Caco-2 (cell line): ENCODE data around the gene RASSF3. TPM values are rescaled to one million over a fixed set of nuclear protein-coding genes. Genes with fewer than 3 reads are reported as not detected.
A peak's percentile ranks its signal among the peaks of the same experiment; 100 is the strongest.

Experiments used
- BruUV-seq: library from RNA; stranded (reverse); fragments of 400-500 nt; replicated peaks from 2 replicates; lab custom pipeline; 2021; lab: Mats Ljungman, UMichigan
- CTCF ChIA-PET: fragments of 300-600 bp; sonication (Branson Sonifier 250); formaldehyde crosslinking; loops from one replicate; lab custom pipeline; 2022; ENCODE audit warnings: antibody characterized with exemption; lab: Charles Lee
- POLR2A ChIA-PET: fragments of 300-600 bp; sonication (Branson Sonifier 250); formaldehyde crosslinking; loops from one replicate; lab custom pipeline; 2022; ENCODE audit warnings: antibody characterized with exemption; lab: Charles Lee
- DNase-seq, 2 experiments: peaks; one replicate each; pipeline versions ENCODE4 v3.0.0 to v3.0.0-alpha.2; 2020 to 2022
- H3K27me3 ChIP-seq: replicated peaks from 2 replicates; pipeline ENCODE4 v1.6.0; 2011; ENCODE audit warnings: low read length; ENCODE audit not compliant: control insufficient read depth, insufficient read depth
- H3K36me3 ChIP-seq: 2 replicates; pipeline ENCODE4 v1.5.1; 2011; ENCODE audit warnings: low read length; ENCODE audit not compliant: control insufficient read depth, insufficient read depth
- H3K4me1 ChIP-seq: fragments of 250-450 bp; sonication (Bioruptor Pico); 2 replicates; pipeline ENCODE4 v1.5.1; 2020; ENCODE audit warnings: mild to moderate bottlenecking
- H3K4me3 ChIP-seq: 2 replicates; pipeline ENCODE4 v1.5.1; 2011; ENCODE audit warnings: low read depth, mild to moderate bottlenecking, control low read depth, low read length
- H3K9me3 ChIP-seq: fragments of 250-450 bp; sonication (Bioruptor Pico); 2 replicates; pipeline ENCODE4 v1.5.1; 2020; ENCODE audit warnings: mild to moderate bottlenecking, moderate library complexity
- H3K27ac Mint-ChIP-seq: one replicate; pipeline ENCODE4 v1.8.0; 2022; ENCODE audit warnings: mixed read lengths; ENCODE audit not compliant: unreplicated experiment
- H3K27me3 Mint-ChIP-seq: one replicate; pipeline ENCODE4 v1.8.0; 2022; ENCODE audit warnings: mixed read lengths; ENCODE audit not compliant: insufficient read depth, unreplicated experiment
- H3K36me3 Mint-ChIP-seq: one replicate; pipeline ENCODE4 v1.8.0; 2022; ENCODE audit warnings: mild to moderate bottlenecking, mixed read lengths; ENCODE audit not compliant: insufficient read depth, unreplicated experiment
- H3K4me1 Mint-ChIP-seq: one replicate; pipeline ENCODE4 v1.8.0; 2022; ENCODE audit warnings: low read depth, mixed read lengths; ENCODE audit not compliant: unreplicated experiment
- H3K4me3 Mint-ChIP-seq: one replicate; pipeline ENCODE4 v1.8.0; 2022; ENCODE audit warnings: mild to moderate bottlenecking, moderate library complexity, mixed read lengths; ENCODE audit not compliant: unreplicated experiment
- H3K9me3 Mint-ChIP-seq: one replicate; pipeline ENCODE4 v1.8.0; 2022; ENCODE audit warnings: mixed read lengths; ENCODE audit not compliant: unreplicated experiment
- CTCF ChIP-seq, 2 experiments: fragments of 200-600 bp in 1 of 2; IDR thresholded peaks; 1 replicate in 1 of 2; 2 replicates in 1 of 2; pipeline versions ENCODE4 v1.5.1 to v1.8.0; 2011 to 2022; ENCODE audit warnings: antibody characterized with exemption in 1 of 2, control low read depth in 1 of 2, inconsistent platforms in 1 of 2, low read depth in 1 of 2, low read length in 1 of 2, mild to moderate bottlenecking in 1 of 2, moderate library complexity in 1 of 2; ENCODE audit not compliant: insufficient read depth in 1 of 2, severe bottlenecking in 1 of 2, unreplicated experiment in 1 of 2
- intact Hi-C: fragments of 100-400 bp; cut with micrococcal nuclease; formaldehyde crosslinking; loops from one replicate; pipeline ENCODE4 v1.10.0; 2022; ENCODE audit not compliant: unreplicated experiment
- total RNA-seq: library from RNA; stranded (reverse); gene quantifications from 2 replicates; pipeline ENCODE4 v1.2.3, GENCODE V29; 2022

RASSF3 gene
- total RNA-seq, 1 experiment from 2014 or later = 25.7 TPM

- no peaks in the 10 kb centered on the region for H3K27me3 Mint-ChIP-seq
- H3K4me1 Mint-ChIP-seq = peaks cover 14% of the 10 kb centered on the region
- H3K4me3 Mint-ChIP-seq = no peak overlapping the region
- TF ChIP-seq CTCF (IDR thresholded peaks at IDR 0.05; ENCODE audit: insufficient read depth in 1 of 2, low read depth in 1 of 2, low read length in 1 of 2, severe bottlenecking in 1 of 2, unreplicated experiment in 1 of 2) = no peak
- no peaks in the 10 kb centered on the region for H3K9me3 Mint-ChIP-seq
- H3K36me3 Mint-ChIP-seq = peaks cover 21% of the 10 kb centered on the region
- H3K9me3 ChIP-seq = no peaks in the 10 kb centered on the region
- H3K4me1 ChIP-seq = 0 out of 2 replicates have a peak, but pooled peaks cover 6% of the 10 kb centered on the region
- POLR2A ChIA-PET = no interaction called here
- no peak for DNase-seq
- no TSS peak for BruUV-seq
- H3K4me3 ChIP-seq = no peak overlapping the region
- H3K36me3 ChIP-seq = no peaks in the 10 kb centered on the region
- intact Hi-C loops = loop anchor here (5.0 kb wide), 1 partner anchor 243 kb away; the partner anchor contains the start of gene TBK1
- CTCF ChIA-PET = interaction anchor here (0.7 to 2.6 kb wide), 8 partner anchors 70 to 242 kb away, joined by 3 to 9 read pairs (median 4); no protein-coding TSS in a partner anchor
- no peak overlapping the region for H3K27ac Mint-ChIP-seq
- H3K27me3 ChIP-seq = no peaks in the 10 kb centered on the region
These were observed 85.3 kb downstream of the RASSF3 start for GRCh38 chr12:64695550-64695949.

- Histone ChIP-seq H3K9me3 (no peaks in the 10 kb centered on the region), H3K4me3 (no peak overlapping the region), H3K36me3 (no peaks in the 10 kb centered on the region), H3K27me3 (no peaks in the 10 kb centered on the region), H3K4me1 (0 out of 2 replicates have a peak, but pooled peaks cover 6% of the 10 kb centered on the region)
- peak in 1 of 2 experiments; percentile 18 for TF ChIP-seq CTCF (IDR thresholded peaks at IDR 0.05; ENCODE audit: insufficient read depth in 1 of 2, low read depth in 1 of 2, low read length in 1 of 2, severe bottlenecking in 1 of 2, unreplicated experiment in 1 of 2)
- Mint-ChIP-seq H3K4me3 (no peak overlapping the region), H3K9me3 (no peaks in the 10 kb centered on the region), H3K27ac (no peak overlapping the region), H3K36me3 (peaks cover 28% of the 10 kb centered on the region), H3K4me1 (peaks cover 14% of the 10 kb centered on the region), H3K27me3 (no peaks in the 10 kb centered on the region)
- no TSS peak for BruUV-seq
- peak in 1 of 2 experiments; percentile 10 for DNase-seq
- ChIA-PET CTCF (interaction anchor here (0.6 to 2.6 kb wide), 9 partner anchors 14 to 243 kb away, joined by 3 to 9 read pairs (median 4); no protein-coding TSS in a partner anchor), POLR2A (no interaction called here)
- intact Hi-C loops = loop anchor here (1.0 to 5.0 kb wide), 5 partner anchors 71 to 244 kb away; partner anchors contain the start of gene TBK1
These were observed 85.9 kb downstream of the RASSF3 start for GRCh38 chr12:64696080-64696741.

- intact Hi-C loops = loop anchor here (5.0 kb wide), 1 partner anchor 247 kb away; the partner anchor contains the start of gene TBK1
- peaks cover 23% of the 10 kb centered on the region for H3K36me3 Mint-ChIP-seq
- CTCF ChIA-PET = no interaction called here
- Histone ChIP-seq H3K4me3 (no peak overlapping the region), H3K27me3 (no peaks in the 10 kb centered on the region), H3K4me1 (0 out of 2 replicates have a peak, but pooled peaks cover 6% of the 10 kb centered on the region), H3K36me3 (no peaks in the 10 kb centered on the region), H3K9me3 (no peaks in the 10 kb centered on the region)
- TF ChIP-seq CTCF (IDR thresholded peaks at IDR 0.05; ENCODE audit: insufficient read depth in 1 of 2, low read depth in 1 of 2, low read length in 1 of 2, severe bottlenecking in 1 of 2, unreplicated experiment in 1 of 2) = no peak
- no TSS peak for BruUV-seq
- no peaks in the 10 kb centered on the region for H3K27me3 Mint-ChIP-seq
- POLR2A ChIA-PET = interaction anchor here (0.6 kb wide), 1 partner anchor 183 kb away, joined by 11 read pairs; no protein-coding TSS in a partner anchor
- H3K4me3 Mint-ChIP-seq = no peak overlapping the region
- H3K4me1 Mint-ChIP-seq = peaks cover 7% of the 10 kb centered on the region
- DNase-seq = no peak
- H3K27ac Mint-ChIP-seq = no peak overlapping the region
- no peaks in the 10 kb centered on the region for H3K9me3 Mint-ChIP-seq
These were observed 89.3 kb downstream of the RASSF3 start for GRCh38 chr12:64699504-64700115.
